Glutamatergic neuron (in vitro differentiated cells): ENCODE measurements around the gene POLK. TPM values are rescaled to one million over a fixed set of nuclear protein-coding genes. Genes with fewer than 3 reads are reported as not detected.

Experiments
- DNase-seq: peaks from one replicate; pipeline ENCODE4 v3.0.0; 2022
- H3K27ac Mint-ChIP-seq: one replicate; pipeline ENCODE4 v1.8.0; 2020; ENCODE audit warnings: mild to moderate bottlenecking, mixed read lengths, inconsistent platforms; ENCODE audit not compliant: unreplicated experiment
- H3K27me3 Mint-ChIP-seq: one replicate; pipeline ENCODE4 v1.8.0; 2020; ENCODE audit warnings: mild to moderate bottlenecking, moderate library complexity, mixed read lengths, inconsistent platforms; ENCODE audit not compliant: unreplicated experiment
- H3K36me3 Mint-ChIP-seq: one replicate; pipeline ENCODE4 v1.8.0; 2020; ENCODE audit warnings: mild to moderate bottlenecking, mixed read lengths, inconsistent platforms; ENCODE audit not compliant: unreplicated experiment
- H3K4me1 Mint-ChIP-seq: one replicate; pipeline ENCODE4 v1.8.0; 2020; ENCODE audit warnings: mild to moderate bottlenecking, low read depth, mixed read lengths, inconsistent platforms; ENCODE audit not compliant: unreplicated experiment
- H3K4me3 Mint-ChIP-seq: one replicate; pipeline ENCODE4 v1.8.0; 2020; ENCODE audit warnings: mild to moderate bottlenecking, mixed read lengths, inconsistent platforms; ENCODE audit not compliant: unreplicated experiment
- H3K9me3 Mint-ChIP-seq: one replicate; pipeline ENCODE4 v1.8.0; 2020; ENCODE audit warnings: mild to moderate bottlenecking, moderate library complexity, mixed read lengths, inconsistent platforms; ENCODE audit not compliant: unreplicated experiment
- total RNA-seq: library from RNA; stranded (reverse); fragmentation: NEBNext Ultra II Directional; extraction: Animal tissue kit (Norgen Biotek cat#: 25700); gene quantifications from one replicate; pipeline ENCODE4 v1.2.1, GENCODE V29; 2021; ENCODE audit not compliant: unreplicated experiment
- TF ChIP-seq, protein P1 (sequence below): fragments of 200-600 bp; sonication (generic); IDR thresholded peaks from one replicate; pipeline ENCODE4 v1.5.0; 2021; ENCODE audit not compliant: partially characterized antibody, unreplicated experiment

The POLK gene
- total RNA-seq, 1 donor from 2014 or later: 28.9 TPM

DNA sequence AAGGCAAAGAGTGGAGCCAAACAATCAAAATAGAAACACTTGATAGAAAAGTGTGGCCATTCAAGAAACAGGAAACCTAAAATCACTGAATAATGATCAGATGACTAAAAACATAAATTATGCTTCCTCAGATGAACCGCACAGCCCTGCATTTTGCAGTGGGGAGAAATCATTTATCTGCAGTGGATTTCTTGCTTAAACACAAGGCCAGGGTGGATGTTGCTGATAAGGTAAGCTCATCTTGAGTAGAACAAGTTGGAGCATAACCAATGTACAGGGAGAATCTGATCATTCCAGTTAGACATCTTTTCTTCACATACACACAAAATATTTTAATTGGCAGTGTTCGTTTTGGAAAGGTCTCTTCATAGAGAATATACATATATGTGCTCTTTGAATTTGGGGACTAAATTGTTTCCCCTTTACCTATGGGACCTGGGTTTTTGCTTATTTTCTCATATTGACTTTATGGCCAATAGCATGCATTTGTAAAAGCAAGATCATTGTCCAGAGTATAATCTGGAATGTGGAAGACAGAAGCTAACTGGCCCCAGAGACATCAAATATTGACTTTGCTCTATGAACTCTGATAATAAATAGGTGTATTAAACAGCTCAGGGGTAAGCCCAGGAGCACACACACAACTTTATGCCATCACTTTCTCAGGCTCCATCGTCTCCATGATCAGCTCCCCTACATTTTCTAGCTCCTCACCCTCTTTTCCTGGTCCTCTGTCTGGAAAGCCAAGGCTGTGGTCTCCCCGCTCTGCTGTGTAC, 108.7 kb downstream of the POLK start:
- Mint-ChIP-seq H3K9me3 (no peaks in the 10 kb centered on the region), H3K27me3 (no peaks in the 10 kb centered on the region), H3K4me1 (peaks cover 20% of the 10 kb centered on the region), H3K27ac (no peak overlapping the region), H3K36me3 (no peaks in the 10 kb centered on the region), H3K4me3 (no peak overlapping the region)
- DNase-seq: no peak
- TF ChIP-seq, protein P1, sequence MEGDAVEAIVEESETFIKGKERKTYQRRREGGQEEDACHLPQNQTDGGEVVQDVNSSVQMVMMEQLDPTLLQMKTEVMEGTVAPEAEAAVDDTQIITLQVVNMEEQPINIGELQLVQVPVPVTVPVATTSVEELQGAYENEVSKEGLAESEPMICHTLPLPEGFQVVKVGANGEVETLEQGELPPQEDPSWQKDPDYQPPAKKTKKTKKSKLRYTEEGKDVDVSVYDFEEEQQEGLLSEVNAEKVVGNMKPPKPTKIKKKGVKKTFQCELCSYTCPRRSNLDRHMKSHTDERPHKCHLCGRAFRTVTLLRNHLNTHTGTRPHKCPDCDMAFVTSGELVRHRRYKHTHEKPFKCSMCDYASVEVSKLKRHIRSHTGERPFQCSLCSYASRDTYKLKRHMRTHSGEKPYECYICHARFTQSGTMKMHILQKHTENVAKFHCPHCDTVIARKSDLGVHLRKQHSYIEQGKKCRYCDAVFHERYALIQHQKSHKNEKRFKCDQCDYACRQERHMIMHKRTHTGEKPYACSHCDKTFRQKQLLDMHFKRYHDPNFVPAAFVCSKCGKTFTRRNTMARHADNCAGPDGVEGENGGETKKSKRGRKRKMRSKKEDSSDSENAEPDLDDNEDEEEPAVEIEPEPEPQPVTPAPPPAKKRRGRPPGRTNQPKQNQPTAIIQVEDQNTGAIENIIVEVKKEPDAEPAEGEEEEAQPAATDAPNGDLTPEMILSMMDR: no peak

DNA sequence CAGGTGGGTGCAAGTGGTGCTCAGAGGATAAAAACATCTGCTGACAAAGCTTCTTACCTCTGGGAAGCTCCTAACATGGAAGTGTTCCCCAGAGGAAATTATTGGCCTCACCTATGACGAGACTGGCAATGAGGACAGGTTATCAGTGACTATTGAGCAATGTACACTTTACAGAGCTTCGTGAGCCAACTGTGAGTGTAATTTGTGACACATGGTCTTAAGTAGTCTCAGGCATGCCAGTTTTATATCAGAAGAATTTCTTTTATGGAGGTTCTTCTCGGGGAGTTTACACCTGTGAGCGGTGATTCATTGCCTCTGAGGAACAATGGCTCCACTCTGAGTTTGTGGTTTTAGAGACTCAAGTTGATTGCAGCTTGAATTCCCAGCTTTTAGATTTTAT, 110.9 kb downstream of the POLK start:
- Mint-ChIP-seq H3K36me3 (no peaks in the 10 kb centered on the region), H3K4me1 (peaks cover 4% of the 10 kb centered on the region), H3K4me3 (no peak overlapping the region), H3K9me3 (no peaks in the 10 kb centered on the region), H3K27me3 (no peaks in the 10 kb centered on the region), H3K27ac (no peak overlapping the region)
- TF ChIP-seq, protein P1: no peak
- DNase-seq: no peak

DNA sequence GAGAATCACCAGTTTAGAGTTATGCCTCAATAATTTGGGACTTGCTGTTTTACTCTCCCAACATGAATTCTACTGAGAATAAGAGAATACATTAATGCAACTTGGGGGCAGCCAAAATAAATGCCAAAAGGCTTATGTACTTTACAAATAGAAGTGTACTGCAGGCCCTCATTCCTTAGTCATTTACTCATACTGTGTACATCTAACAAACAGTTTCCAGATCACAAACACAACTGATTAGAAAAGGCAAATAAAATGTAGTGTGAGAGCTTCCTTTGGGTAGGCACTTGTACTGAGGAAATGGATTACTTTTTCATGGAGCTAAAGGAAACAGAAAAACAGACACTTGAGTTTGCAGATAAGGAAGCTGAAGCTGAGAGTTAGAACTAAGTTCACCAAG, 112.2 kb downstream of the POLK start:
- Mint-ChIP-seq H3K27ac (no peak overlapping the region), H3K27me3 (no peaks in the 10 kb centered on the region), H3K4me1 (no peaks in the 10 kb centered on the region), H3K4me3 (no peak overlapping the region), H3K36me3 (no peaks in the 10 kb centered on the region), H3K9me3 (no peaks in the 10 kb centered on the region)
- no peak for DNase-seq
- TF ChIP-seq, protein P1: no peak

DNA sequence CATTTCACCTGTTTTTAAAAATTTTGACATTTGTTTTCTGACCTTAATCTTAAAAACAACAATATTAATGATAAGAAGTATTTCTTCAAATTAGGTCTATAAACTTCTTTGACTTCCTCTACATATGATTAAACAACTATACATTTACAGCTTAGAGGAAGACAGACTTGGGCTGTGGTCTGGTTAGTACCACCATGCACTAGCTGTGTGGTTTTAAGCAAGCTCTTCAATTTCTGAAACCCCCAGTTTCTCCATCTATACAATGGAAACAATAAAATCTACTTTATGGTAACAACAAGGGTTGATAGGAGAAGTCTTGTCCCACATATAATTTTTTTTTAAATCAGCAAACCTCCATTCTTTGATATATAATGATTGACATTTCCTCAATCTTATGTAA, 115.3 kb downstream of the POLK start:
- Mint-ChIP-seq H3K4me1 (no peaks in the 10 kb centered on the region), H3K9me3 (peaks cover 1% of the 10 kb centered on the region), H3K4me3 (no peak overlapping the region), H3K36me3 (no peaks in the 10 kb centered on the region), H3K27me3 (no peaks in the 10 kb centered on the region), H3K27ac (no peak overlapping the region)
- DNase-seq: no peak
- TF ChIP-seq, protein P1: no peak

DNA sequence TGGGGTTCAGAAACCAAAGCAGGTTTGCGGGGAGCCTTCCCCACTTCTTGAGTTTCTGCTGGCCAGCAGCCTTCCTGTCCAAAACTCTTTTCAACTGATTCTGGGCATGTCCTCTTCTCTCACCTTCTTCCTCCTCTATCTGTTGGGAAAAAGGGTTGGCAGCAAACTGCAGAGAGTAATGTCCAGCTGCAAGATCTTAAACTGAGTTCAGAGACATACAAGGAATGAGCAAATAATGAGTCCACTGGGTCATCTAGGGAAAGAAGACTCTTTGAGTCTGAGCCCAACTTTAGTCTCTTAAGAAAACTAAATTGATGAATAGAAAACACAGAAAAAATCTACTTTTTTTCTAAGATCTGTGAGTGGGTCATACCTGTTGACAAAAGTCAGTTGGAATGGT, 116.1 kb downstream of the POLK start:
- H3K36me3 Mint-ChIP-seq: peaks cover 5% of the 10 kb centered on the region
- no peak overlapping the region for H3K27ac Mint-ChIP-seq
- no peaks in the 10 kb centered on the region for H3K27me3 Mint-ChIP-seq
- peak overlapping the region; percentile 33 for H3K4me3 Mint-ChIP-seq
- no peaks in the 10 kb centered on the region for H3K4me1 Mint-ChIP-seq
- TF ChIP-seq, protein P1: no peak
- DNase-seq: no peak
- peaks cover 1% of the 10 kb centered on the region for H3K9me3 Mint-ChIP-seq
